HEK293 (cell line): ENCODE results near the gene NOPCHAP1.

Experiments used
- GFI1B ChIP-seq: fragments of 450-650 bp; formaldehyde crosslinking; IDR thresholded peaks from 2 replicates; pipeline ENCODE4 v1.5.1; 2016; ENCODE audit warnings: missing biosample characterization, missing genetic modification characterization
- GLI2 ChIP-seq: fragments of 450-650 bp; formaldehyde crosslinking; IDR thresholded peaks from 2 replicates; pipeline ENCODE4; 2017; ENCODE audit warnings: missing biosample characterization, missing genetic modification characterization, low read depth, borderline replicate concordance
- KLF16 ChIP-seq: fragments of 450-650 bp; formaldehyde crosslinking; IDR thresholded peaks from 2 replicates; pipeline ENCODE4 v1.5.1; 2017; ENCODE audit warnings: missing biosample characterization, missing genetic modification characterization
- MYNN ChIP-seq: fragments of 450-650 bp; formaldehyde crosslinking; IDR thresholded peaks from 2 replicates; pipeline ENCODE4 v1.5.1; 2016; ENCODE audit warnings: missing biosample characterization, missing genetic modification characterization, borderline replicate concordance
- MZF1 ChIP-seq: fragments of 450-650 bp; formaldehyde crosslinking; IDR thresholded peaks from 2 replicates; pipeline ENCODE4 v1.5.1; 2017; ENCODE audit warnings: missing biosample characterization, missing genetic modification characterization, borderline replicate concordance
- REST ChIP-seq: fragments of 450-650 bp; formaldehyde crosslinking; IDR thresholded peaks from 2 replicates; pipeline ENCODE4 v1.5.1; 2016; ENCODE audit warnings: missing biosample characterization, missing genetic modification characterization
- SALL2 ChIP-seq: fragments of 450-650 bp; formaldehyde crosslinking; IDR thresholded peaks from 2 replicates; pipeline ENCODE4 v1.5.0; 2017; ENCODE audit warnings: missing biosample characterization, mild to moderate bottlenecking, missing genetic modification characterization, borderline replicate concordance
- SCRT1 ChIP-seq: fragments of 450-650 bp; formaldehyde crosslinking; IDR thresholded peaks from 2 replicates; pipeline ENCODE4 v1.5.1; 2016; ENCODE audit warnings: missing biosample characterization, missing genetic modification characterization, borderline replicate concordance
- SP2 ChIP-seq: fragments of 450-650 bp; formaldehyde crosslinking; IDR thresholded peaks from 2 replicates; pipeline ENCODE4 v1.5.1; 2016; ENCODE audit warnings: missing biosample characterization, missing genetic modification characterization
- TCF7L2 ChIP-seq: IDR thresholded peaks from 2 replicates; pipeline ENCODE4 v1.6.1; 2011; ENCODE audit warnings: low read depth, mild to moderate bottlenecking, inconsistent platforms, low read length, moderate library complexity, borderline replicate concordance
- ZBTB1 ChIP-seq: fragments of 450-650 bp; formaldehyde crosslinking; IDR thresholded peaks from 2 replicates; pipeline ENCODE4 v1.5.1; 2016; ENCODE audit warnings: missing biosample characterization, missing genetic modification characterization
- ZBTB21 ChIP-seq: fragments of 450-650 bp; formaldehyde crosslinking; IDR thresholded peaks from 2 replicates; pipeline ENCODE4 v1.5.1; 2017; ENCODE audit warnings: missing biosample characterization, missing genetic modification characterization
- ZBTB7A ChIP-seq: fragments of 450-650 bp; formaldehyde crosslinking; IDR thresholded peaks from 2 replicates; pipeline ENCODE4 v1.5.1; 2016; ENCODE audit warnings: low read depth, missing biosample characterization, missing genetic modification characterization
- ZBTB8A ChIP-seq: fragments of 450-650 bp; formaldehyde crosslinking; IDR thresholded peaks from 2 replicates; pipeline ENCODE4 v1.5.1; 2016; ENCODE audit warnings: missing biosample characterization, missing genetic modification characterization
- ZFP37 ChIP-seq: fragments of 450-650 bp; formaldehyde crosslinking; IDR thresholded peaks from 2 replicates; pipeline ENCODE4 v1.5.1; 2016; ENCODE audit warnings: missing biosample characterization, missing genetic modification characterization
- ZNF10 ChIP-seq: fragments of 450-650 bp; formaldehyde crosslinking; IDR thresholded peaks from 2 replicates; pipeline ENCODE4 v1.5.1; 2017; ENCODE audit warnings: missing biosample characterization, missing genetic modification characterization
- ZNF16 ChIP-seq: fragments of 450-650 bp; formaldehyde crosslinking; IDR thresholded peaks from 2 replicates; pipeline ENCODE4 v1.5.1; 2016; ENCODE audit warnings: low read depth, missing biosample characterization, missing genetic modification characterization
- ZNF169 ChIP-seq: fragments of 450-650 bp; formaldehyde crosslinking; IDR thresholded peaks from 2 replicates; pipeline ENCODE4 v1.5.1; 2016; ENCODE audit warnings: missing biosample characterization, missing genetic modification characterization
- ZNF24 ChIP-seq: fragments of 450-650 bp; formaldehyde crosslinking; IDR thresholded peaks from 2 replicates; pipeline ENCODE4 v1.5.1; 2016; ENCODE audit warnings: missing biosample characterization, missing genetic modification characterization
- ZNF26 ChIP-seq: fragments of 450-650 bp; formaldehyde crosslinking; IDR thresholded peaks from 2 replicates; pipeline ENCODE4 v1.5.1; 2016; ENCODE audit warnings: missing biosample characterization, missing genetic modification characterization
- ZNF292 ChIP-seq: fragments of 450-650 bp; formaldehyde crosslinking; IDR thresholded peaks from 2 replicates; pipeline ENCODE4 v1.5.1; 2016; ENCODE audit warnings: low read depth, missing biosample characterization, missing genetic modification characterization, borderline replicate concordance
- ZNF362 ChIP-seq: fragments of 450-650 bp; formaldehyde crosslinking; IDR thresholded peaks from 2 replicates; pipeline ENCODE4 v1.5.1; 2016; ENCODE audit warnings: missing biosample characterization, missing genetic modification characterization
- ZNF501 ChIP-seq: fragments of 450-650 bp; formaldehyde crosslinking; IDR thresholded peaks from 2 replicates; pipeline ENCODE4 v1.5.1; 2016; ENCODE audit warnings: missing biosample characterization, missing genetic modification characterization
- ZNF529 ChIP-seq: fragments of 450-650 bp; formaldehyde crosslinking; IDR thresholded peaks from 2 replicates; pipeline ENCODE4 v1.5.1; 2017; ENCODE audit warnings: missing genetic modification characterization, missing biosample characterization; ENCODE audit not compliant: insufficient replicate concordance
- ZNF548 ChIP-seq: fragments of 450-650 bp; formaldehyde crosslinking; IDR thresholded peaks from 2 replicates; pipeline ENCODE4 v1.5.1; 2016; ENCODE audit warnings: missing biosample characterization, missing genetic modification characterization
- ZNF560 ChIP-seq: fragments of 450-650 bp; formaldehyde crosslinking; IDR thresholded peaks from 2 replicates; pipeline ENCODE4 v1.5.1; 2017; ENCODE audit warnings: missing biosample characterization, missing genetic modification characterization, borderline replicate concordance
- ZNF571 ChIP-seq: fragments of 450-650 bp; formaldehyde crosslinking; IDR thresholded peaks from 2 replicates; pipeline ENCODE4 v1.5.0; 2017; ENCODE audit warnings: missing biosample characterization, missing genetic modification characterization
- ZNF585B ChIP-seq: fragments of 450-650 bp; formaldehyde crosslinking; IDR thresholded peaks from 2 replicates; pipeline ENCODE4 v1.5.1; 2016; ENCODE audit warnings: missing biosample characterization, missing genetic modification characterization
- ZNF624 ChIP-seq: fragments of 450-650 bp; formaldehyde crosslinking; IDR thresholded peaks from 2 replicates; pipeline ENCODE4 v1.5.1; 2017; ENCODE audit warnings: missing biosample characterization, missing genetic modification characterization
- ZNF701 ChIP-seq: fragments of 450-650 bp; formaldehyde crosslinking; IDR thresholded peaks from 2 replicates; pipeline ENCODE4 v1.5.1; 2016; ENCODE audit warnings: missing biosample characterization, missing genetic modification characterization
- ZNF704 ChIP-seq: fragments of 450-650 bp; formaldehyde crosslinking; IDR thresholded peaks from 2 replicates; pipeline ENCODE4 v1.5.1; 2016; ENCODE audit warnings: missing biosample characterization, missing genetic modification characterization

NOPCHAP1 gene

GRCh38 chr12:104958001-104958804 is 27.9 kb upstream of the NOPCHAP1 start, which contains the start of gene SLC41A2 (continued):
- peak; percentile 53; the same call in 1 of the 2 replicates for TF ChIP-seq ZNF501
- no peak for TF ChIP-seq ZNF560 (tag by site-specific recombination)
- no peak for TF ChIP-seq ZBTB1 (tag by site-specific recombination)
- TF ChIP-seq REST (tag by site-specific recombination) = peak; percentile 55; the same call in 1 of the 2 replicates
- no peak for TF ChIP-seq ZNF548 (tag by site-specific recombination)
- TF ChIP-seq GFI1B (tag by site-specific recombination) = no peak
- TF ChIP-seq MZF1 (tag by site-specific recombination) = no peak
- TF ChIP-seq ZBTB21 (tag by site-specific recombination) = peak; percentile 30; the same call in 1 of the 2 replicates
- TF ChIP-seq SP2 = peak; percentile 62
- TF ChIP-seq SALL2 (tag by site-specific recombination) = no peak
- no peak for TF ChIP-seq ZNF701
- peak; percentile 97 for TF ChIP-seq ZBTB8A
- peak; percentile 89 for TF ChIP-seq SCRT1 (tag by site-specific recombination)
- no peak for TF ChIP-seq MYNN (tag by site-specific recombination)
- no peak for TF ChIP-seq ZNF169 (tag by site-specific recombination)
- no peak for TF ChIP-seq ZNF585B (tag by site-specific recombination)
- no peak for TF ChIP-seq ZNF624 (tag by site-specific recombination)
- TF ChIP-seq ZNF362 (tag by site-specific recombination) = no peak
- peak; percentile 87 for TF ChIP-seq KLF16 (tag by site-specific recombination)
- no peak for TF ChIP-seq ZNF529 (tag by site-specific recombination)
- TF ChIP-seq TCF7L2 = no peak
- TF ChIP-seq ZNF16 (tag by site-specific recombination) = no peak
- no peak for TF ChIP-seq ZNF571 (tag by site-specific recombination)
- TF ChIP-seq ZFP37 (tag by site-specific recombination) = peak; percentile 77
- TF ChIP-seq ZNF26 (tag by site-specific recombination) = no peak
- no peak for TF ChIP-seq GLI2
- no peak for TF ChIP-seq ZNF292
- no peak; the same call in 1 of the 2 replicates for TF ChIP-seq ZNF24 (tag by site-specific recombination)
- no peak for TF ChIP-seq ZNF704 (tag by site-specific recombination)
- peak; percentile 85 for TF ChIP-seq ZNF10
- peak; percentile 35; the same call in 1 of the 2 replicates for TF ChIP-seq ZBTB7A (tag by site-specific recombination)
